GOT3 (cell line): ENCODE results near the gene DTX1.
"Not testable (repeated sequence)": the region's sequence is repeated elsewhere in the genome, so short reads cannot be mapped to it uniquely, and the experiment has no call there.

Experiments used
- DNase-seq: peaks from one replicate; lab custom pipeline; 2025; ENCODE audit warnings: mixed read lengths; lab: John Stamatoyannopoulos, UW

The DTX1 gene

GRCh38 chr12:113114447-113115178 lies 58.1 kb downstream of the DTX1 start:
- DNase-seq: no peak

DNA sequence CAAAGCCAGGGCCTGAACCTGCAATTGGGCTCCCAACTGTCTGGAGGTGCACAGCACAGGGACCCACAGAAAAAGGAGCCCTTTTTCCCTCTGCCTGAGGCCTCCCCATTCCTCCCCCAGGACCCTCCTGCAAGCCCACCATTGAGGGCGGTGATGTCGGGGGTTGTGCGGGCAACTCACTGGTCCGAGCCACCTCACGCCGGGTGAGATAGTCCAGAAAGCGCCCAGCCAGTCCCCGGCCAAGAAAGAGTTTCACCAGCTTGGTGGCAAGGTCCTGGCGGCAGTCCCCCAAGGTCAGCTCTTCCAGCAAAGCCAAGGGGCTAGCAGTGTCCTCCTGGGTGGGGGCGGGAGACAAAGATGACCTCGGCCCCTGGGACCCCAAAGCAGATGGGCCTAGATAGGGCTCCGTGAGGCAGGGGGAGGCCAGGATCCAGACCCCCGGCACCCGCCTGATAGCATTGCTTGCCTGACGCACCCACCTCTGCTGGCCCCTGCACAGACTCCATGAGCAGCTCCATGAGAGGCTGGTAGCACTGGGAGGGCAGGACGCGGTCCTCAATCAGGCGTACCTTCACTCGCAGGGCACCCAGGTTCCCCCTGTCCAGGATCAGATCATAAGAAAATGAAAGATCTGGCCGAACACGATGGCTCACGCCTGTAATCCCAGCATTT lies 59.1 kb downstream of the DTX1 start:
- DNase-seq: no peak

DNA sequence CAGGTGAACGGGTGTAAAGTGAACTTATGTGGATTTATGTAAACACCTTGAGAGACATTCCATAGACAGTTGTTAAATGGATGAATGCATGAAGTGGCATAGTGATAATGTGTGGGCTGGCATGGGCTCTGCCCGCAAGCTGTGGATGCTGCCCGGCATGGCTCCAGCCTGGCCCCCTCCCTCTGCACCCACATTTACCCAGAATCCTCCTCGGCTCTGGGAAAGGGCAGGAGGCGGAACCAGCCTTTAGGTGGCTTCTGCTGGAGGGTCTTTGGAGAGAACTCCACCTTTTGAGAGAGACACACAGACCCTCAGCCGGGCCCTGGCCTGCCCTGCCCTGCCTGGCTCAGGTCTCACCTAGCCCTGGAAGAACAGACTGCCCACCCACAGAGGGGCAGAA lies 60.3 kb downstream of the DTX1 start:
- no peak for DNase-seq

DNA sequence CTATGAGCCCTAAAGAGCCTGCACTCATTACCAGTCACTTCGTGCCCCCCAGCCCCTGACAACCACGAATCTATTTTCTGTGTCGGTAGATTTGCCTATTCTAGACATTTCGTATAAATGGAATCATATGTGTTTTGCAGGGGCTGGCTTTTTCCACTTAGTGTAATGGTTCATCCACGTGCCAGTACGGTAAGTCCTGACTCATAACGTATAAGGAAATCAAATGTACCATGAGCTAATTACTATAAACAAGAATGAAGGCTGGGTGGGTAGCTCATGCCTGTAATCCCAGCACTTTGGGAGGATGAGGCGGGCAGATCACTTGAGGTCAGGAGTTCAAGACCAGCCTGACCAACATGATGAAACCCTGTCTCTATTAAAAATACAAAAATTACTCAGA lies 61.2 kb downstream of the DTX1 start:
- DNase-seq: not testable (repeated sequence)

DNA sequence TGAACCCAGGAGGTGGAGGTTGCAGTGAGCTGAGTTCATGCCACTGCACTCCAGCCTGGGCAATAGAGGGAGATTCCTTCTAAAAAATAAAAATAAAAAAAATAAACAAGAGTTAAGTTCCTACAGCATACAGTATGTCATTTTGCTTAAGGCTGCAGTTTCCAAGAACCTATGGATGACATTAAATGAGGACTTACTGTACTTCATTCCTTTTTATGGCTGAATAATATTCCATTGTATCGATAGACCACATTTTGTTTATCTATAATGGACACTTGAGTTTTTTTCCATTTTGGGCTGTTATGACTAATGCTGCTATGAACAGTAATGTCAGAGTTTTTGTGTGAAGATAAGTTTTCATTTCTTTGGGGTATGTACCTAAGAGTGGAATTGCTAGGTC lies 61.6 kb downstream of the DTX1 start:
- no peak for DNase-seq

GRCh38 chr12:113119980-113120669 lies 63.6 kb downstream of the DTX1 start:
- DNase-seq: no peak

DNA sequence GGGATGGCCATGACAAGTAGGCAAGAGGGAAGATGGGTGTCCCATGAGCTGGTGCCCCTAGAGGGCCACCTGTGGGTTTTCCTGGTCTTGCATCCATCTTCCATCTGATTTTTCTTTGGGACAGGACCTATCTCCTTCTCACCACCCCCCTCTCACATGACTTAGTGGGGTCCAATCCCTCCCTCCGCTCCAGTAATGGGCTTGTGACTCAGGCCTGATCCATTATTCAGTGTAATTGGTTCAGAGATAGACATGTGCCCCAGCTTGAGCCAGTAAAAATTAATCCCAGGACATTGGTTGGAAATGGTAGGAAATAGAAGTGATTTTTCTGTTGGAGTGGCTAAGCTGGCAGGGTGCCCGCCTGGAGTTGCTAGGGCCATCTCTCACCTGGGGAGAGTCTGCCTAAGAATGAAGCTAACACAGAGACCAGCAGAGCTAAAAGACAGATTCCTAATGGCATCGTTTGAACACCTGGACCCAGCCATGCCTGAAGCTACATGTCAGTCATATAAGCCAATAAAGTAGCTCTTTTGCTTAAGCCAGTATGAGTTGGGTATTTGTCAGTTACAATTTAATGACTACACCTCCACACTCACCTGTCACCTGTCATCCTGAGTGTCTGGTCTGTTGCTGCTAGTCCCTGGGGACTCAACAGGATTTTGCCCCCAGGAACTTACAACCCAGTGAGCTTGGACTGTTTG lies 64.3 kb downstream of the DTX1 start:
- DNase-seq: no peak

DNA sequence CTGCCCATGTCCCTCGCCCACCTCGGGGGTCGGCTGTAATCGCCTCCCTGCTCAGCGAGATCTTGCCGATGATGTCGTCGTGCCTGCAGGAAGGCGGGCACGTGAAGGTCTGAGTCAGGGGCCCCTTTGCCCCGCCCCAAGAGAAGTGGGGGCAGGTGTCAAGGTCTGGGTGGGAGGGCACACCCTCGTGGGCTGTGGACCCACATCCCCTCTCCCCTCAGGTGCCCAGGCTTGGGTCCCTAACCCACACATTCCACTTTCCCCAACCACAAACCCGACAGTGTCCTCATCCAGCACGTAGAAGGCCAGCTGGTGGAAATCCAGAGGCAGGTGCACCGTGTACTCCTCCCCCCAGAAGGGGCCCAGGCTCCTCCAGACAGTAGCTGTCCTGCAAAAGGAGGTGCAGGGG lies 71.3 kb downstream of the DTX1 start:
- DNase-seq: no peak

- no peak for DNase-seq
Measured at GRCh38 chr12:113128802-113129663, 72.5 kb downstream of the DTX1 start.

- DNase-seq: no peak
Measured at GRCh38 chr12:113129664-113130456, 73.3 kb downstream of the DTX1 start.

DNA sequence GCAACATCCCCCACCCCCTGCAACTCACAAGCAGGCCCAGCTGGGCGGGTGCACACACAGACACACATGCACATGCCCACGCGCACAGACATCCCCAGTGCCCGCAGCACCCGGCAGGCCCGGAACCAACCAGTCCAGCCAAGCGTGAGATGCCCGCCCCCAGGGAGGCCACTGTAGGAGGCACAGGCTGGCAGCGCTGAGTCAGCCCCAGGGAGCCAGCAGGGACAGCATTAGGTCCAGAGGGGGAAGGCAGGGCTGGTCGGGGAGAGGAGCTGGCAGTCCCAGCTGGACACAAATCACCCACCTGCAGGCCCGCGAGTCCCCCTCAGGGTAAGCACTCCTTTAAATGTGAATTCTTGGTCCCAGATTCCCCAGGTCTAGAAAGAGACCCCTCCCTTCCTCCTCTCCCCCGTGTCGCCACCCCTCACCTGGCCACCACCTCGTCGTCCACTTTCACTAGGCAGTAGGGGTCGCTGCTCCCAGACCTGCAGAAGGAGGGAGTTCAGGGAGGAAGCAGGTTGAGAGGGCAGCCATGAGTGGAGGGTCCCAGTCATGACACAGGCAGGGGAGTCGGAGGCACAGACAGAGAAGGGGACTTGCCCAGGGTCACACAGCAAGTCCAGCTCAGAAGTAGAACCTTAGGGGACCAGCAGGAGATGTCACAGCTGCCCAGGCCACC lies 74.1 kb downstream of the DTX1 start:
- no peak for DNase-seq

DNA sequence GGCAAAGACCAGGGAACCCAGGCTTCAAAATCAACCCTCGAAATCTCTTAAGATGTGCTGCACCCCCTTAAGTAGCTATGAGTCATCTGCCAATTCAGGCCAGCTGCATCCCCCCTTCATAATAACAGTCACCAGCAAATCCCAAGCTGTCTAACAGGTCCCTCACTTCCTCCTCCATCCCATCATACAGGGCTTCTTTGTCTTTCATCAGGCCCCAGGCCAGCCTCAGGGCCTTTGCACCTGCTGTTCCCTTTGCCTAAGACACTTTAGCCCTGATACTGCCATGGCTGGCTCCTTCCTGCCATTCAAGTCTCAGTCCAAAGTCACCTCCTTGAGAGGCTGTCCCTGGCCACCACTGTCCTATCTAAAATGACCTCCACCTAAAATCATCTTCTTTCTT lies 75.0 kb downstream of the DTX1 start:
- no peak for DNase-seq

GRCh38 chr12:113133036-113133435 lies 76.5 kb downstream of the DTX1 start:
- DNase-seq: no peak

DNA sequence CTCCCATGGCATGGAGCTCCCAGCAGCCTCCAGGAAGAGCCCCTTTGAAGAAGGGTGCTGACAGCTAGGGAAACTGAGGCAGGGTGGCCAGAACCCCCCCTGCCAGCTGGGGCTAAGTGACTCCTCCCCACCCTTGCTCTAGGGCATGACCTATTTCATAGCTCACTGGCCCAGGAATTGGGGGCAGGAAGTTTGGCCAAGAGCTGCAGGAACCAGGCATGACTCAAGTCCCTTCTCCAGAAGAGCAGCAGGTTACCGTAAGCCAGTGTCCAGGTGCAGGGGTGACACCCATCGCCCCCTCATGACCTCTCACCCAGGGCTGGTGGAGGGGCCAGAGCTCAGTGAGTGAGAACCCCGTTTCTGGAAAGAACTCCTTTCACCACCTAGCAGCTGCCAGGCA lies 77.1 kb downstream of the DTX1 start:
- no peak for DNase-seq

DNA sequence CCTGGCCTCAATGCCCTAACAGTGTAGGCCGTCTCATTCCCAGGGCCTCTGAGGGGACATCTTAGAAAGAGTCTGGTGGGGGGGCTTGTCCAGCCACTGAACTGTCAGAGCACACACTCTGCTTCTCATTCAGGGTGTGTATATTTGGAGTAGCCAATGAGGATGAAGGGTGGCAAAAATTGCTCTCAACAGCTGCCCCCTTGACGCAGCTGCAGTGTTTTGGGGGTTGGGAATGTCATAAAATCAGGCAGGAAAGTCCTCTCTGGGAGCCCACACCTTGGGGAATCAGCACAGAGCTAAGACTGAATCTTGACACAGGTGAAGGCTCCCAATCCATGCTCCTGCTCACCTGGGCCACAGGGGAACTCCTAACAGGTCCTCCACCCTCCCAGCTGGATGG lies 77.5 kb downstream of the DTX1 start:
- no peak for DNase-seq

DNA sequence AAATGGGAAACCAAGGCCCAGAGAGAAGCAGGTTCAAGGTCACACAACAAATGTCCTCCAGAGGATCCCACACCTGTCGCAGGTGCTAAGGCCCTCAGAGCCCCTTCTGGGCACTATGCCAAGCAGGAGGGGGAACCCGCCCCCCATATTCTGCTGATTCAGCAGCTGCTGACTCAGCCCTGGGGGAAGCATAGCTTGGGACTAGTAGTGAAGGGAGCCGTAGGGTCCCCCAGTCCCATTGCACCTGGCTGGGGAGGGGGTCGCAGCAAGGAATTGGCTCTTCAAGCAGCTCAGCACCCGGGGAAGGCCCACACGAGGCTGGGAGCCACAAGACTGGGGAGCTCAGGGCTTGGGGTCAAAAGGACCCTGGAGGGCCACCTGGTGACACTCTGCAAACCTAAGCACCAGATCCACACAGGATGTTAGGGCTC lies 78.0 kb downstream of the DTX1 start:
- DNase-seq: no peak

GRCh38 chr12:113135178-113136127 lies 78.9 kb downstream of the DTX1 start, which contains the start of gene RASAL1:
Gene RASAL1 (minus strand): TSS chr12:113135761. CDS start chr12:113135462, 299 bp downstream.
- no peak for DNase-seq

- DNase-seq: no peak
Measured at GRCh38 chr12:113136128-113136989, 79.8 kb downstream of the DTX1 start.
